Activated CD8-positive, alpha-beta T cell treated with anti-CD3 and anti-CD28 coated beads for 36 hours (primary cell): Measurements from ENCODE around the gene TNFSF15. TPM values are rescaled to one million over a fixed set of nuclear protein-coding genes. Genes with fewer than 3 reads are reported as not detected.

Source experiments
- ATAC-seq: fragments of 200-7000 bp; cut with Tn5 transposase; one replicate; pipeline ENCODE4 v1.10.0; 2021; ENCODE audit warnings: mild to moderate bottlenecking, moderate library complexity
- CTCF ChIA-PET: fragments of 350-600 bp; sonication (Branson Sonifier 250); formaldehyde crosslinking; loops from one replicate; lab custom pipeline; 2021; ENCODE audit warnings: antibody characterized with exemption; lab: Charles Lee
- POLR2A ChIA-PET: fragments of 350-600 bp; sonication (Branson Sonifier 250); formaldehyde crosslinking; loops from one replicate; lab custom pipeline; 2021; ENCODE audit warnings: antibody characterized with exemption; lab: Charles Lee
- DNase-seq: peaks from one replicate; pipeline ENCODE4 v3.0.0-alpha.2; 2020
- H3K27ac Mint-ChIP-seq: one replicate; pipeline ENCODE4 v1.8.0; 2021; ENCODE audit warnings: mild to moderate bottlenecking, mixed read lengths
- H3K27me3 Mint-ChIP-seq: one replicate; pipeline ENCODE4 v1.8.0; 2021; ENCODE audit warnings: mixed read lengths
- H3K36me3 Mint-ChIP-seq: one replicate; pipeline ENCODE4 v1.8.0; 2021; ENCODE audit warnings: low read depth, mixed read lengths
- H3K4me1 Mint-ChIP-seq: one replicate; pipeline ENCODE4 v1.8.0; 2021; ENCODE audit warnings: low read depth, mixed read lengths
- H3K4me3 Mint-ChIP-seq: one replicate; pipeline ENCODE4 v1.8.0; 2021; ENCODE audit warnings: mild to moderate bottlenecking, moderate library complexity, mixed read lengths
- H3K9me3 Mint-ChIP-seq: one replicate; pipeline ENCODE4 v1.8.0; 2021; ENCODE audit warnings: mixed read lengths
- intact Hi-C: fragments of 100-400 bp; cut with micrococcal nuclease; formaldehyde crosslinking; loops from one replicate; pipeline ENCODE4 v1.10.0; 2022
- total RNA-seq, 2 experiments: library from RNA; stranded (reverse); gene quantifications; one replicate each; pipeline ENCODE4 v1.2.3, GENCODE V29; 2021
- TF ChIP-seq, protein P1 (sequence below): fragments of 200-600 bp; IDR thresholded peaks from one replicate; pipeline ENCODE4 v1.8.0; 2022; ENCODE audit warnings: antibody characterized with exemption, mild to moderate bottlenecking

Gene TNFSF15
- total RNA-seq, 2 experiments from 2014 or later, result 0.16 to 0.23 TPM

GRCh38 chr9:114790521-114790920 is 15.3 kb downstream of the TNFSF15 start:
- POLR2A ChIA-PET, result interaction anchor here (0.6 kb wide), 2 partner anchors 50 to 98 kb away, joined by 3 read pairs; no protein-coding TSS in a partner anchor
- ATAC-seq (no peak), DNase-seq (no peak)
- Mint-ChIP-seq H3K4me1 (no peaks in the 10 kb centered on the region), H3K27ac (no peak overlapping the region), H3K27me3 (no peaks in the 10 kb centered on the region), H3K4me3 (no peak overlapping the region), H3K9me3 (no peaks in the 10 kb centered on the region), H3K36me3 (no peaks in the 10 kb centered on the region)
- intact Hi-C loops, result no loop called here
- TF ChIP-seq, protein P1, sequence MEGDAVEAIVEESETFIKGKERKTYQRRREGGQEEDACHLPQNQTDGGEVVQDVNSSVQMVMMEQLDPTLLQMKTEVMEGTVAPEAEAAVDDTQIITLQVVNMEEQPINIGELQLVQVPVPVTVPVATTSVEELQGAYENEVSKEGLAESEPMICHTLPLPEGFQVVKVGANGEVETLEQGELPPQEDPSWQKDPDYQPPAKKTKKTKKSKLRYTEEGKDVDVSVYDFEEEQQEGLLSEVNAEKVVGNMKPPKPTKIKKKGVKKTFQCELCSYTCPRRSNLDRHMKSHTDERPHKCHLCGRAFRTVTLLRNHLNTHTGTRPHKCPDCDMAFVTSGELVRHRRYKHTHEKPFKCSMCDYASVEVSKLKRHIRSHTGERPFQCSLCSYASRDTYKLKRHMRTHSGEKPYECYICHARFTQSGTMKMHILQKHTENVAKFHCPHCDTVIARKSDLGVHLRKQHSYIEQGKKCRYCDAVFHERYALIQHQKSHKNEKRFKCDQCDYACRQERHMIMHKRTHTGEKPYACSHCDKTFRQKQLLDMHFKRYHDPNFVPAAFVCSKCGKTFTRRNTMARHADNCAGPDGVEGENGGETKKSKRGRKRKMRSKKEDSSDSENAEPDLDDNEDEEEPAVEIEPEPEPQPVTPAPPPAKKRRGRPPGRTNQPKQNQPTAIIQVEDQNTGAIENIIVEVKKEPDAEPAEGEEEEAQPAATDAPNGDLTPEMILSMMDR, result no peak
- CTCF ChIA-PET, result interaction anchor here (1.5 kb wide), 1 partner anchor 109 kb away, joined by 8 read pairs; the partner anchor contains the start of gene TEX48

GRCh38 chr9:114789006-114789405 is 16.8 kb downstream of the TNFSF15 start:
- no peaks in the 10 kb centered on the region for H3K9me3 Mint-ChIP-seq

GRCh38 chr9:114787781-114788498 is 17.9 kb downstream of the TNFSF15 start:
- Mint-ChIP-seq H3K27ac (no peak overlapping the region), H3K4me1 (no peaks in the 10 kb centered on the region), H3K27me3 (no peaks in the 10 kb centered on the region), H3K4me3 (no peak overlapping the region), H3K36me3 (no peaks in the 10 kb centered on the region), H3K9me3 (no peaks in the 10 kb centered on the region)
- POLR2A ChIA-PET, result no interaction called here
- TF ChIP-seq, protein P1, result no peak
- no peak for DNase-seq
- CTCF ChIA-PET, result interaction anchor here (0.7 to 1.1 kb wide), 2 partner anchors 135 to 400 kb away, joined by 3 to 5 read pairs; partner anchors contain the start of gene AKNA
- ATAC-seq, result no peak
- intact Hi-C loops, result no loop called here

More at GRCh38 chr9:114789006-114789405, 16.8 kb downstream of the TNFSF15 start:
- Mint-ChIP-seq H3K27me3 (no peaks in the 10 kb centered on the region), H3K27ac (no peak overlapping the region), H3K4me3 (no peak overlapping the region), H3K4me1 (no peaks in the 10 kb centered on the region), H3K36me3 (no peaks in the 10 kb centered on the region)
- intact Hi-C loops, result no loop called here
- ChIA-PET CTCF (interaction anchor here (1.5 kb wide), 1 partner anchor 107 kb away, joined by 8 read pairs; the partner anchor contains the start of gene TEX48), POLR2A (no interaction called here)
- TF ChIP-seq, protein P1, result no peak
- DNase-seq (no peak), ATAC-seq (no peak)

GRCh38 chr9:114787214-114787613 is 18.6 kb downstream of the TNFSF15 start:
- H3K36me3 Mint-ChIP-seq, result no peaks in the 10 kb centered on the region
- POLR2A ChIA-PET, result no interaction called here
- no peaks in the 10 kb centered on the region for H3K27me3 Mint-ChIP-seq
- ATAC-seq (no peak), DNase-seq (no peak)
- H3K4me1 Mint-ChIP-seq, result no peaks in the 10 kb centered on the region
- H3K9me3 Mint-ChIP-seq, result no peaks in the 10 kb centered on the region
- CTCF ChIA-PET, result interaction anchor here (1.1 kb wide), 1 partner anchor 134 kb away, joined by 5 read pairs; no protein-coding TSS in a partner anchor
- TF ChIP-seq, protein P1, result no peak
- no peak overlapping the region for H3K4me3 Mint-ChIP-seq
- intact Hi-C loops, result no loop called here
- no peak overlapping the region for H3K27ac Mint-ChIP-seq
